Fibroblast of skin of abdomen (primary cell): ENCODE measurements around the gene SAMD8. TPM values are rescaled to one million over a fixed set of nuclear protein-coding genes. Genes with fewer than 3 reads are reported as not detected.
A peak's percentile ranks its signal among the peaks of the same experiment; 100 is the strongest.

Experiments used
- DNase-seq: peaks from one replicate; pipeline ENCODE4 v3.0.0-alpha.2; 2013
- polyA plus RNA-seq, 2 experiments: library from polyadenylated mRNA; unstranded; fragments of 120-200 nt; gene quantifications; one replicate each; pipeline ENCODE4 v1.2.1, GENCODE V29; 2013; ENCODE audit not compliant: insufficient read length in 2 of 2

The SAMD8 gene
- polyA plus RNA-seq (2013, experiment 1 of 2; ENCODE audit: insufficient read length): 11.4 TPM
- 10.8 TPM for polyA plus RNA-seq (2013, experiment 2 of 2; ENCODE audit: insufficient read length)

DNA sequence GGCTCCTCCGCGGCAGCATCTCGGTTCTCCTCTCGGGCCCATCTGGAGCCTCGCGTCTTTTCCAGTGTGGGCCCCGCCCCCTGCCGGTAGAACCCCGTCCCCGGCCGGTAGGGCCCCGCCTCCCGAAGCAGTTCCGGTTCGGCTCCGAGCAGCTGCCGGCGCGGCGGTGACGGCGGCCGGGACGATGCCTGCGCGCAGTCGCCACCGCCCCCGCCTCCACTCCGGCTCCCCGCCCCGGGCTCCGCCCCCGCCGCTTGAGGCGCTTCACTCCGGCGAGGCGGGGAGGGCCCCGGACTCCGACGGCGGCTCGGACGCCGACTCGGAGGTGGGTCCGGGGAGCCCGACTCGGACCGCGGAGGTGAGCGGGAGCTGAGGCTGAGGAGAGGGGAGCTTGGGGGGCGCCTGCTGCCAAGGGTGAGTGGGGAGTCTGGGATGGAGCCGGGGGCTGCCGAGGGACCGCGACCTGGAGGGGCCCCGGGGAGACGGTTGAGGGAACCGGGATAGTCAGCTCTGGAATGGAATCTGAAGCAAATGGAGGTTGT is at the start of gene SAMD8:
Gene SAMD8 (plus strand): TSS at position 292 of the 542 bp plus-strand sequence. CDS start 38,873 bp downstream, outside the sequence.
- peak; percentile 97 for DNase-seq

DNA sequence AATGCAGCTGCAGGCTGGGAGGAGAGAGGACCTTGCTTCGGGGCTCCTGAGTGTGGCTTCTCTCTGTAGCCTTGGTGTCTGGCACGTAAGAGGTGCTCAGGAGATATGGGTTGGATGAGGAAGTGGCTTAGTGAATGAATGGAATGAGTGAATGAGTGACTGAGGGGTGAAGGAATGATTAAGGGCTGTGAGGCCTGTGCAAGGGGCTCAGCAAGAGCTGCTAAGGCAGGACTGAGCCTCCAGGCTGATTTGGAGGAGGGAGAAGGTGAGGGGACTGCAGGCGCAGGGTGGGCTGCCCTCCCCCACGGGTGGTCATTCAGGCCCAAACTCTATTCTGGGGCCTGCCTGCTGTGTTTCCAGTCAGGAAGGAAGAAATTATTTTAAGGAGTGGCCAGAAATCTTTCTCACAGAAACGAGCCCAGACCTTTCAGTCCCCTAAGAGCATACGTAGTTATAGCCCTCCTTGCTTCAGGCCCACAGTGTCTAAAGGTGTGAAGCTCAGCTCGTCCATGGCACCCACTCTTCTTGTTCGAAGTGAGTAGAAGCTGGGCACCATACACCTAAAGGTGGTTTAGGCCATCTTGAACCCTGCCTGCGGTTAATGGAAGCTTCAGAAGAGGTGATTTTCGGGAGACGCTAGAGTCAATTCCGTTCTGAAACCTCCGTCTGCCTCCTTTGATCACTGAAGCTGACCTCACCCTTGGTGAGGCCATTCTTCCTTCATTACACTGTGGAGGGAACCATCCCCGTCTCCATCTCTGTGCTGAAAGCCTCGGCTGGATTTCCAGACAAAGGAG is 49.5 kb upstream of the SAMD8 start:
- DNase-seq: no peak

DNA sequence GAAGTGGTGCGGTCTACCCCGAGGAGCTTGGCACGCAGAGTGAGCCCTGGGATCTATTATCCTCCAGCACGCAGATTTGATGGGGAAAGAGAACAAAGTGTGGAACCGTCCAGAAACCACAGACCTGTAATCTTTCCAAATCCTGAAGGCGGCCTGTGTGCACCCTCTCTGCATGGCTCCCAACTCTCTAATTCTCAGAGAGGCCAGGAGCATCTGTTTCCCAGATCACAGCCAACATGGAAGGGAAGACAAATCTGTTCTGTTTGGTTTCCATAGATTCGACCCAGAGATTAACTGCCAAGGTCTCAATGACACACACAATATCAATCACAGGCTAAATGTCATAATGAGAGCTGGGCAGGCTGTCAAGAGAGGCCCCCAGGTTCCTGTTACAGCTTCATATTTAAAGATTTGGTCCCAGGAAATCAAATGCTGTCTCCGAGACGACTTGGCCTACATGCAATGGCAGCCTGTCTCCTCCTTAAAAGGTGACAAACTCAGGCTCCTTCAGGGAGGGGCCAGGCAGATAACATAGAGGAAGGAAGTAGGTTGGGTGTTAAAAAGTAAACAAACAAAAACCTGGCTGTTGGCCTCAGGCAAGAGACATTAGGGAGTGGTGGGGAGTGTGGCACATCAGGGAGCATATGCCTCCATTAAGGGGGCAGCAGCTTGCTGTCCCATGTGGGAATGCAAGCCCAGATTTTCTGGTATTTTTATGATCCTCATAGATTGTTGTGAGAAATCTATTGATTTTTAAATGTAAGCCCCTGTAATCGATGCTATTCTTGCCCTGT is 48.8 kb upstream of the SAMD8 start:
- DNase-seq: peak; percentile 96

DNA sequence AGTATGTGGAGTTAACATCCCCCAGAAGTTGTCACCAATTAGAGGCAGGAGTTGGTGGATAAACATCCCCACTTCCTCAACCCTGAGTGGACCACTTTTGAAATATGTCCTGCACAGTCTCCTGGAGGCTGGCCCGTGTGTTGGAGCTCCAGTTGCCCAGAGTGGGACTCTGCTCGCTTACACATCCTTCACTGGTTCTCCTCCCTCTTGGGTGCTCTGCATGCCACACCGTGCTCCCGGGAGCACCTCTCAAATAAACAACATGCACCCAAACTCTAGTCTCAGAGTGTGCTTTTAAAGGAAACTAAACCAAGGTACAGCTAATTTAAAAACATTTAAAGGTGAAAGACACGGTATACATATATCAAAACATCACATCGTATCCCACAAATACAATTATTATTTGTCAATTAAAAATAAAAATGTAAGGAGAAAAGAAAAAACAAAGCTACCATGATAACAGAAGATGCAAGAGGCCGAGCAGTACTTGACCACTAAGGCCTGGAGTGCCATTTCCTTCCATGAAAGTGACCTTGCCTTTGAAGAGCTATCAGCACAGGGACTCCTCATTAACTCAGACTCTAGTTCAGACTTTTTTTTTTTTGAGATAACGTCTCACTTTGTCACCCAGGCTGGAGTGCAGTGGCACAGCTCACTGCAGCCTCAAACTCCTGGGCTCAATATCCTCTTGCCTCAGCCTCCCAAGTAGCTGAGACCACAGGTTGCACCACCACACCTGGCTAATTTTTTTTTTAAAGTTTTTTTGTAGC is 47.8 kb upstream of the SAMD8 start:
- no peak for DNase-seq

DNA sequence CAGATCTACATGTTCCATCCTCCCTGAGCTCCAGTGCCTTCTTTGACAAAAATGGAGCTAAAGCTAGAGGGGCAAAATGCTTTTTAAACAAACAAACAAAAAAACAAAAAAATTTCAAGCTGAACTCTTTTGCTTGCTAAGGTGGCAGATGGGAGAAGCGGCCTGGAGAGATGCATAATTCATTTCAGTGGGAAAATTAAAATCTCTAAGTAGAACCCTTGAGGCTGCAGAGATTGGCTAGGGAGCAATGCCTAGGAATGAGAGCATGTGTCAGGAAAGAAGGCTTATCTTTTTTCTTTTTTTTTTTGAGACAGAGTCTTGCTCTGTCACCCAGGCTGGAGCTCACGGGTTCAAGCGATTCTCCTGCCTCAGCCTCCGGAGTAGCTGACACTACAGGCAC is 46.4 kb upstream of the SAMD8 start:
- DNase-seq: no peak

DNA sequence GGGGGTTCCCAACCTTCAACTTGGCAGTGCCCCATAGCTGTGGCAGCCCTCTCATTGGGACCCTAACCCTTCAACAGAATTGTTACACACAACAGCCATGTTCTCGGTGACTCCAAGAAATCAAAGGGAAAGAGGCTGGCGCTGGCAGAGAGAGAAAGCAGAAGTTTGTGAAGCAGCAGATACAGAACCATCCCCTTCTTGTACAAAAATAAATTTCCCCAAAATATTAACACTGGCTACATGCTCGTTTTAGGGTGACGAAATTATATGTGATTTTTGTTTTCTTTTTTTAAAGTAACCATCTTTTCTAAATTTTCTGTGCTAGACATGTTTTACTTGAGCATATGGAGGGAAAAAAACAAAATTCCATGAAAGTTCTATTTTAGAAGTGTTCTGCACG is 45.2 kb upstream of the SAMD8 start:
- DNase-seq: no peak

DNA sequence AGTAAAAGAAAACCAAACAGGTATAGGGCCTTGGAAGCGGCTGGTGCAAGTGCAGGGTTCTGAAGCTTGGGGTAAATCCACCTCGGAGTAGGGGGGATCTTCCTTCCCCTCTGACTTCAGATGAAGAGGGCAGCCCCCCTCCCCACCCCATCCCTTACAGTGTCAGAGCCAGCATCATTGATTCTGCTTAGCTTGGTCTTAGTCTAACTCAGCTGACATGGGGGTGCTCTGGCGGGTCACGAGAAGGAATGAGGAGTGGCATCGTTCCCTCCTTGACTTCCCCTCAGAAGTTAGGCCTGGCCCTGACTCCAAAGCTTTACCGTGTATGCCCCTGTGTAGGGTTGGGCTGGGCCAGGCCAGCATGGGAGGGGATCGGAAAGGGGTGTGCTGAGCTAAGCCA is 44.2 kb upstream of the SAMD8 start:
- no peak for DNase-seq

DNA sequence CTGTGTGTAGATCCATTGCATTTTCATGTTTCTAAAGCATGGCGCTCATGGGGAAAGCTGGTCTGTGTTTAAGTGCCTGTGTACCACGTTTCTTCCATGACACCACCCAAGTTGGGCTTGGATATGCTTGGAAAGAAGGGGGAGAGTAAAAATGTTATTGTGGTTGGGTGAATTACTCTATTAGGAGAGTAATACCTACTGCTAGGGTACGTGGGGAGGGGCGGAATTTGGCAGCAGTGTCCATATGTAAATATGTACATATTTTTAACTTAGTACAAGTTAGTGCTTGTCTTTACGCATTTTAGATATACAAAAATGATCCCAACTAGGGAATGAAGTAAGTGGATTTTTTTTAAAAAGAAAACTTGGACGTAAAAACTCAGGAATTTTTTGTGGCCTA is 42.9 kb upstream of the SAMD8 start:
- DNase-seq: no peak

DNA sequence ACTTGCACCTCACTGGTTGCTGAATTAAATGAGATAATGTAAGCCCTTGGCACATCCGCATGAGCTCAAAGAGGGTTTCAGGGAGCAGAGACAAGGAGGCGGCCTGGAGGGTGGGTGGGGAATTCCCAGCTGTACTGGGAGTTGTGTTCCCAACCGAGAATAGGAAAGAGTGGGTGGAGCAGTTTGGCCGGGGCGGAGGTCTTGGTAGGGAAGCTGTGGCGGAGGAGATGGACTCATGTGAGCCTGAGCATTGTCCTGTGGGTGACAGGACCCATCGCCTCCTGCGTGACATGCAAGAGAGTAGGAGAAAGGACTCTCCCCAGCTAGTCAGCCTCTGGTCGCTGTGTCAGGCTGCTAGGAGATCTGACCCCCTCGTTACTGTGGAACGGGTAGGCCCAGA is 41.0 kb upstream of the SAMD8 start:
- DNase-seq: no peak

DNA sequence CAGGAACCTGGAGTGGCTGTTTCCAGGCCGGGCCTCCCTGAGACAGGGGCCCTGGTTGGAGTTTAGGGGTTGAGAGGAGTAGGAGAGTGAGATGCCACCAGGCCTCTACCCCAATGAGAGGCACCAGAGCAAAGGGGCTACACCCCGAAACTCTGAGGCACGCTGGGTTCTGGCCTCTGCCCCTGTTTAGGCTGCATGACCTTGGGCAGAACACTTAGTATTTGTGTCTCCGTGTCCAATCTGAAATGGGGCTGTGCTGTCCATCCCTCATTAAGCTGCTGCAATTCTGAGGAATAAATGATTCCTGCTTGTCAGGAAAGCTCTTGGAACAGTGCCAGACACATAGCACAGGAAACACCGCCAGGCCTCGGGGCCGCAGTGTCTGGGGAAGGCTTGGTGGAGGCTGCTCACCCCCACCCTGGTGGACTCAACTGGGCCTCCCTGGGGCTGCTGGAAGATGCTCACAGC is 40.5 kb upstream of the SAMD8 start:
- DNase-seq: peak; percentile 26

DNA sequence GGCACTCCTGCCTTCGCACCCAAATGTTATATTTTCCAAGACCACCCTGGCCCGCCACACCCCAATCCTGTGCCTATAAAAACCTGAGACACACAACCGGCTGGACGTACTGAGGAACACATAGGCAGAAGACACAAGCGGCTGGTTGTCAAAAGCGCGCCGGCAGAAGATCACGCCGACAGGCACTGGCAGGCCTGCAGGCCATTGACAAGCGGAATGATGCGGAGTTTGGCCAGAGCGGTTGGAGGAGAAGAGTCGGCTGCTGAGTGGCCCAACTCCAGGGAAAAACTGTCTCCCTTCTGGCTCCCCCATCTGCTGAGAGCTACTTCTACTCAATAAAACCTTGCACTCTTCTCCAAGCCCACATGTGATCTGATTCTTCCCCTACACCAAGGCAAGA is 39.7 kb upstream of the SAMD8 start:
- no peak for DNase-seq

DNA sequence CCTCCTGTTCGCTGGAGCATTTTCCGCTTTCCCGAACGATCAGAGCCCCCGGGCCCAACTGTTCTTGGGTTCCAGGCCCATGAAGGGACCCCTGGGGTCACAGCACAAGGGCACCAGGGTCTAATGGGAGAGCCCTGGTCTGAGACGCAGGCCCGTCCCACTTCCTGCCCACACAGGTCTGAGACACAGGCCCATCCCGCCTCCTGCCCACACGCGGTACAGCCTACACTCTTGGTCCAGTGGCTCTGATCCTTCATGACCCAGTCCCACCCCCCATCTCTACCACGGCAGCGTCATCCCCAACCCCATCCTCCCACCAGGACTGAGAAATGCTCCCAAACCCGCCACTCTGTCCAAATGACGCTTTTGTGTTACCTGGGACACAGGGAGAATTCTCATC is 38.7 kb upstream of the SAMD8 start:
- no peak for DNase-seq

DNA sequence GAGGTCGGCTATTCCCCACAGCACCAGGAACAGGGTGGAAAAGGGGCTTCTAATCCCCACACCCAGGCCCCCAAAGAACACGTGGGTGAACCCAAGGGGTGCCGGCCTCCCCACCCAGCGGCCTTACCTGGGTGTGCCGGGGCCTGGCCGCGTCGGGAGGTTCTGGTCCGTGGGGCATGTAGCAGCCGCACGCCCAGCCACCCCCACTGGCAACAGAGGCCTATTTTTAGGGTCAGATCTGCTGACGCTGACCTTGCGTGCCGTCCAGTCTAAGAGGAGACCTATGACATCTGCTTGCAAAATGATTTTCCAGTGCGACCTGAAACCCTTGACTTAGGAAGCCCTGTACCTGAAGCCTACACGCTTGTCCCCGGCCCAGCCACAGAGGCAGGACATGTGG is 38.0 kb upstream of the SAMD8 start:
- DNase-seq: no peak

DNA sequence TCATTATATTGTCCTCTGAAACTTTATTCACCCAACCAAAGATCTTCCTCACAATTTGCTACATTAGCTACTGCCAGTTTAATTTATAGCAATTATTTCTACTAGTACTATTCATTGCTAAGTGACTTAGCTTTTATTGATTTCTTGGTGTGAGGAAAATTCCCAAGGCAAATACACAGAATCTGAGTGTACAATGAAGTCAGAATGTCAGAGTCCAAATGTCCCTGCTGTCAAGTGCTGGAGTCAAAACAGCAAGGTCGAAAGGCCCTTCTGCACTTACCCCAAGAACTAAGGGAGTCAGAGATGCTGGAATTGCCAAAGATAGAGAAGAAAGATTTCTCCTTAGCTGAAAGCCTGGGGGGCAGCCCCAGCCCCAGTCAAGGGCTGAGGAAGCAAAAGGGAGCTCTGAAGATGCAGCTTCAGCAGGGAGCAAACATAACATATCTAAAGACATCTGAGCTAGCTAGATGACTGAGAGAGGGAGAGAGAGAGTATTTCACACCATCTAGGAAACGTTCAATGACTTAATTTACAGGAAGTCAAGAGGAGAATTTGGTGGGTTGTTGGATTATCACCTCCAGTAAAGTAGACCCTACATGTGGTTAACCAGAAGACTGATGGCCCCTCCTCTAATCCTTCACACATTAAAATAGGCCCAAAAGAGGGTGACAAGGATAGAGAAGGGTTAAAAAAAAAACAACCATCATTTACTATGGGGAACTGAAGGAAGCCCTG is 36.6 kb upstream of the SAMD8 start:
- no peak for DNase-seq

DNA sequence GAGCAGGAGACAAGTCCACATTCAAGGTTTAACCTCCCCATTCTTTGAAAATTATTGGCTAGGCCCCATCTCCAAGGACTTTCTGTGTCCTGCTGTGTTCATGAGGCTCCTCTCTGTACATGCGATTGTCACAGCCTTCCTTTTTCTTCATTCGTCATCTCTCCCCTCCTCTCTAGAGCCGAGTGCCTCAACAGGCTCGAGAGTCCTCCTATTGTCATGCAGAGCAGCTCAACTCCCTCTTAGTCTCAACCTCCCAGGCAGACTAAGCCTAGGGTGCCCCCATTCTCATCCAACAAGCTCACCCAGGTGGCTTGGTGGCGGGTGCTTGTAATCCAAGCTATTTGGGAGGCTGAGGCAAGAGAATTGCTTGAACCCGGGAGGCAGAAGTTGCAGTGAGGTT is 35.1 kb upstream of the SAMD8 start:
- no peak for DNase-seq

DNA sequence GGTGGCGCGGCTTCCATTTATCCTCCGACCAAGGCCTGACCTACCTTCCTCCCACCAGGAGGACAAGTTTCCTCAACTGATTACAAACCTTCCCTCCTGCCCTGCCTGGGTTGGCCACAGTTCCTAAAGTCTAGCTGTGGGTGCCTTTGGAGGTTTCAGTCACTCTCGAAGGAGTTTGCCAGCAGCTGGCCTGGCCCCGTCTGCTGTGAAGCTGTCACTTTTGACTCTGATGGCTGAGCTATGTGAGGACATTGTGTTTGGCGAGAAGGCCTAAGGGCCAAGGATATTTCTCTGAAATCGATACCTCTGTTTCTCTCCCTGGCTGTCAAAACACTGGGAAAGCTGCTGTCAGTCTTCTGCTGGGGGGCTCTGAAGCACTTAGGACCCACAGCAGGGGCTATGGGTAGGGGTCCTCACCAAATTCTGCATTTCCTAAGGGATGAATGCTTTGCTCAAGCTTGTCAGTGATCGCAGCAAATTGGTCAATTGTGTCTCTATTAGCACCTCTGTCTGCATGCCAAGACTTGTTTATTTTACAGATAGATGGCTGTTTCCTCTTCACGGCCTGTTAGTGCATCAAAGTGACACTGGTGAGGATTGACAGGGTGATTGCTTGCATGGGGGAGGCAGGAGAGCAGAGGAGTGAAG is 31.9 kb upstream of the SAMD8 start:
- no peak for DNase-seq

DNA sequence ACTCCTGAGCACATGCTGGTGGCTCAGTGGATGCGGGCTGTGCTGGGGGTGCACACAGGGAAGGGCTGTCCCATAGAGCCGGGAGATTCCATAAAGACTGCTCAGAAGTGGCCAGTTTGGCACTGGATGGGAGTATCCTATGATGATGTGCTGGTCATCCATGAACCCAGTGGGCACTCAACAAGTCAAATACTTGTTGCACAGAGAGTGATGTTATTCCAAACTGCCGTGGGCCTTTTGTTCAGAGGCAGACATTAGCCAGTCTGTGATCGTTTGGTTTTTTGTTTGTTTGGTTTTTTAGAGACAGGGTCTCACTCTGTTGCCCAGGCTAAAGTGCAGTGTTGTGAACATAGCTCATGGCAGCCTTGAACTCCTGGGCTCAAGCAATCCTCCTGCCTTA is 30.9 kb upstream of the SAMD8 start:
- no peak for DNase-seq

DNA sequence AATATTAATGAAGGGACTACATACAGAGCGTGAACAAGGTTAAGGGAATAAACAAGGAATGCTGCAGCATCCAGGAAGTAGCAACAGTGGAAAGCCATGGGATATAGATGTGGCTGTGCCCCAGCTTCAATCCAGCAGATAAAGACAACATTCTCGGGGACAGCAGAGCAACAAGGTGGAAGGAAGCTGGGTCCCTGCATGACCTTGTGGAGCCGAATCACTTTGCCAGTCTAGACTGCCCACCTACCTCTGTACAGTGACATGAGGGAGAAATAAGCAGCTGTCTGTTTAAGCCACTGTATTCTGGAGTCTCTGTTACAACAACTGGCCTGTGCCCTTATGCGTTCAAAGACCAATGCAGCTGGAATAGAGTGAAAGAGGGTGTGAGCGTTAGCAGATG is 30.1 kb upstream of the SAMD8 start:
- DNase-seq: no peak

DNA sequence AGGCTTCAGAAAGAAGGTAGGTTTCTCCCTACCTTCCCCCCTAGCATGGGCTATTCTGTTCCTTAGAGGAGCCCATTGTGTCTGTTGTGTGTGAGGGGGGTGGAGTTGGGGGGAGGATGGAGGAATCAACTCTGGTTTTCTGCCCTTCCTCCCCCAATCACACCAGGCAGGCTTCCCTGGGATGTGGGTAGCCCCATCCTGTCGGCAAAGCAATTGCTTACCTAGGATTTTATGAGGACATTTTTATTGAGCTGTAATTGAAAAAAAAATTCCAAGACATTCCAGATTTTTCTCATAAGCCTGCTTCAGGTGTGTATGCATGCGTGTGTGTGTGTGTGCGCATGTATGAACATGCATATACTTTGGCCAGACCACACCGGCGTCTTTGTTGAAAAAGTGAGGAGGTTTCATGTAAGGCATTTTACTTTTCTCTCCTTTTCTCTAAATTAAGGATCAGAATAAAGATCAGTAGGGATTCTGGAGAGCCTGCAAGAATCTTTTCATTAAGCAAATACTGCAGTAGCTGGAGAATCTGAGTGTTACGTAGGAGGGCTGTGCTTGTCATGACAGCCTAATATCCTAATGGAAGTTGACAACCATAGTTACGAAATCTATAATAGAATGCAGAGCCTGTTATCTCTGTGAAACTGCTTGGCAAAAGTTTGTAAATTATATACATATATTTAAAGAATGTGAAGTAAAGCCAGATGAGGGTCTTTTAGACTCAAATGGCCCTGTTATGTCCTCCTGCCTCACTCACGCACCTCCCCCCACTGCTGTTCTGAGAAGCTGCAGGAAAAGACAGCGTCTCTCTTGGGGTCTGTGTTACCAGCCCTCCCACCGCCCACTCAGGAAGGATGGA is 27.3 kb upstream of the SAMD8 start:
- peak; percentile 82 for DNase-seq

DNA sequence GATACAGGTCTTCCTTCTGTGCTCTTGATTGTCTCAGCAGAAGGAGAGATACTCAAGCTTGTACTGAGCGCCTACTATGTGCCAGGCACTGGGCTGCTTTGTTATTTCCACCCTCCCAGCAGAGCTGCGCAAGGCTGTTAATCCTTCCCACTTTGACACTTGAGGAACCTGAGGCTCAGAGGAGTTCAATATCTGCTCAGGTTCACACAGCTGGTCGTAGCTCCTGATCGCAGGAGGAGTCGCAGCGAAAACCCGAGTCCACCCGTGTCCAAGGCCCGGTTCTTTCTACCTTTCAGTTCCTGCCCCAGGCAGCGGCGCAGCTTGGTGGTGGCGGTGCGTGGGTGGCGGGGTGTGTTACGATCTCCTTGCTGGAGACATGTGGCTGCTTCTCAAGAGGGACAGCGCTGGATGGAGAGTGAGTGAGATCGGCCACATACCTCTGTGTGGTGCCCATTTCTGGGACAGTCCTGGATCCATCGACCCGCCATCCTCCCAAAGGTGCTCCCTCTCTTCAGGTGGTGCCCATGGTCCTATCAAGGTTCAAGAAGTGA is 26.5 kb upstream of the SAMD8 start:
- no peak for DNase-seq
